ENCODE data around the gene CREB3L2. TPM values are rescaled to one million over a fixed set of nuclear protein-coding genes. Genes with fewer than 3 reads are reported as not detected.

Gene CREB3L2
- total and polyA plus RNA-seq, 4 donors = 7.4 to 89.1 (median 44.0) TPM

DNA sequence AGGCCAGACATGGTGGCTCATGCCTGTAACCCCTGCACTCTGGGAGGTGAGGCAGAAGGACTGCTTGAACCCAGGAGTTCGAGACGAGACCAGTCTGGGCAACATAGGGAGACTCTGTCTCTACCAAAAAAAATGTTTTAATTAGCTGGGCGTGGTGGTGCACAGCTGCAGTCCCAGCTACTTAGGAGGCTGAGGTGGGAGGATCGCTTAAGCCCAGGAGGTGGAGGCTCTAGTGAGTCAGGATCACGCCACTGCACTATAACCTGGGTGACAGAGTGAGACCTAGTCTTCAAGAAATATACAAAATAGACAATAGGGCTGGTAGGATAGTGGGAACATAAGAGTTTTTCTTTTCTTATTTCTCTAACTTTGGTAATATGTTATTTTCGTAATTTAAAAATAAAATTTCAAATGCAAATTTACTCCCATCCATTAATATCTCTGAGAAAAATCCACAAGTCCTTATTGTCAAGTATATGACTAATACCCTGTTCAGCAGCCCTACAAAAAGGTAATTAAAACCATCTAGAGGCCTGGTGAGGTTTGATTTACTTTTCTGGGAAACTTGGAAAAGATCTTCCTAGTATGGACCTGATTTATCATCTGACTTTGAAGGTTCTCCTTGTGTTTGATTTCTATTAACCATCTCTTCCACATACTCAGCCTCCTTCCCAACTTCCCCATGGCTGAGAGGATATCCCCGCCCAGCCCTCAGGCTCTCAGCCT lies 50.0 kb downstream of the CREB3L2 start:
- H3K4me1 ChIP-seq (ENCODE audit: control insufficient read depth in 5 of 5, insufficient read depth in 5 of 5, low read length in 5 of 5) = peaks cover 5 to 45% (median 23%) of the 10 kb centered on the region in 5 donors
- H3K27me3 ChIP-seq (ENCODE audit: control insufficient read depth in 3 of 3, insufficient read depth in 3 of 3, low read length in 2 of 3) = no peaks in the 10 kb centered on the region
- ATAC-seq (ENCODE audit: insufficient read depth, low FRiP score) (no peak), DNase-seq (no peak)
- no peaks in the 10 kb centered on the region for H3K9me3 ChIP-seq (ENCODE audit: control insufficient read depth in 4 of 4, insufficient read depth in 3 of 4, low read length in 3 of 4)
- H3K36me3 ChIP-seq (ENCODE audit: control insufficient read depth in 4 of 4, insufficient read depth in 4 of 4, low read length in 4 of 4) = no peaks in the 10 kb centered on the region
- H3K27ac ChIP-seq (ENCODE audit: low read depth in 1 of 2, low read length in 1 of 2) = no peak overlapping the region
- WGBS, 2 donors = 95 to 97% methylated on average over 7 of the region's 7 CpGs
- no peak overlapping the region for H3K9ac ChIP-seq (ENCODE audit: insufficient read depth in 1 of 2, low read length in 2 of 2)
- no peak overlapping the region for H3K4me3 ChIP-seq
- no peak for TF ChIP-seq CTCF (IDR thresholded peaks at IDR 0.05; ENCODE audit: control extremely low read depth, extremely low read depth)

GRCh38 chr7:137950967-137951366 lies 50.9 kb downstream of the CREB3L2 start:
- Histone ChIP-seq H3K27me3 (ENCODE audit: control insufficient read depth in 3 of 3, insufficient read depth in 3 of 3, low read length in 2 of 3) (no peaks in the 10 kb centered on the region), H3K9me3 (ENCODE audit: control insufficient read depth in 4 of 4, insufficient read depth in 3 of 4, low read length in 3 of 4) (no peaks in the 10 kb centered on the region), H3K4me3 (no peak overlapping the region), H3K9ac (ENCODE audit: insufficient read depth in 1 of 2, low read length in 2 of 2) (no peak overlapping the region), H3K27ac (ENCODE audit: low read depth in 1 of 2, low read length in 1 of 2) (no peak overlapping the region), H3K4me1 (ENCODE audit: control insufficient read depth in 5 of 5, insufficient read depth in 5 of 5, low read length in 5 of 5) (peaks cover 5 to 45% (median 23%) of the 10 kb centered on the region in 5 donors), H3K36me3 (ENCODE audit: control insufficient read depth in 4 of 4, insufficient read depth in 4 of 4, low read length in 4 of 4) (peaks cover 0 to 2% (median 0%) of the 10 kb centered on the region in 4 donors)
- ATAC-seq (ENCODE audit: insufficient read depth, low FRiP score) (no peak), DNase-seq (no peak)
- 88% methylated on average over 7 of the region's 7 CpGs for WGBS, 2 donors
- no peak for TF ChIP-seq CTCF (IDR thresholded peaks at IDR 0.05; ENCODE audit: control extremely low read depth, extremely low read depth)

GRCh38 chr7:137950263-137950621 lies 51.6 kb downstream of the CREB3L2 start:
- Histone ChIP-seq H3K4me3 (no peak overlapping the region), H3K27ac (ENCODE audit: low read depth in 1 of 2, low read length in 1 of 2) (no peak overlapping the region), H3K9me3 (ENCODE audit: control insufficient read depth in 4 of 4, insufficient read depth in 3 of 4, low read length in 3 of 4) (no peaks in the 10 kb centered on the region), H3K36me3 (ENCODE audit: control insufficient read depth in 4 of 4, insufficient read depth in 4 of 4, low read length in 4 of 4) (peaks cover 0 to 3% (median 0%) of the 10 kb centered on the region in 4 donors), H3K27me3 (ENCODE audit: control insufficient read depth in 3 of 3, insufficient read depth in 3 of 3, low read length in 2 of 3) (no peaks in the 10 kb centered on the region), H3K4me1 (ENCODE audit: control insufficient read depth in 5 of 5, insufficient read depth in 5 of 5, low read length in 5 of 5) (peaks cover 6 to 40% (median 23%) of the 10 kb centered on the region in 5 donors), H3K9ac (ENCODE audit: insufficient read depth in 1 of 2, low read length in 2 of 2) (no peak overlapping the region)
- TF ChIP-seq CTCF (IDR thresholded peaks at IDR 0.05; ENCODE audit: control extremely low read depth, extremely low read depth) = no peak
- WGBS, 2 donors = 84 to 94% methylated on average over 4 of the region's 4 CpGs
- DNase-seq (no peak), ATAC-seq (ENCODE audit: insufficient read depth, low FRiP score) (no peak)
